HG02763 (cell line): ENCODE measurements around the gene EXOC5.

Experiments
- ATAC-seq: cut with Tn5 transposase; IDR thresholded peaks from one replicate; pipeline ENCODE4 v1.9.1; 2021; ENCODE audit warnings: mild to moderate bottlenecking, moderate library complexity; ENCODE audit not compliant: unreplicated experiment

EXOC5 gene

DNA sequence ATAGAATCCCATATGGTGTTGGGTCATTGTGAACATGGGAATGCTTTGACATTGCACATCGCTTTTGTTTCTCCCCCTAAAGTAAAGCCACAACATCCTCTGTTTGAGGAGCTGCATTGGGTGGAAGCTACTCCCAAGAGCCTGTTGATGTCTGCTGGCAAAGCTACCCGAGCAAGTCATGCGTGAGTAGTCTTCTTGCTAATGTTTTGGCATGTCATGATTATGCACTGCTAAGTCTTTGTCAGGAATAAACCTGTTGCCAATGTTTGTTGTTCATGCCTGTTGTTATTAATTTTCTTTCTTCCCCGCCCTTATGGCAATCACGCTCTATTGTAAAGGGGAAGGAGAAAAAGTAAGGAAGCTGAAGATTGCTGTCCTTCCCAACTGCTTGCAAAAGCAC, 97.3 kb downstream of the EXOC5 start:
- no peak for ATAC-seq

DNA sequence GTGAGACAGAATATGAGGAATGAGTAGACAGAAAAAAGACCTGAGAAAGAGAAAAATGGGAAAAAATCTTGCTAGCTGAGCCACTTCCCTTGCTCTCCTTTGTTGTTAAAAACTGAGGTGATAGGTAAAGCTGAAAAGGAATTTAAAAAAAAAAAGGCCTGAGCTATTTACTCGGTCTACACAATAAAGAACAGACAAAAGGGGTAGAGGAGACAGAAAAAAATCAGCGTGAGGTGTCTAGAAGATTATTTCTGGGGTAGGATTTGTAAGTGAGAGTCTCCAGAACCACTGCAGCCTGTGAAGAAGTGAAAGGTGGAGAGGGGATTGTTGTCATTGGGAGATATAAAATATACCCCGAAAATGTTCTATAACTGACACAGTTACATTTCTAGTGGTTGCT, 98.8 kb downstream of the EXOC5 start:
- ATAC-seq: no peak

DNA sequence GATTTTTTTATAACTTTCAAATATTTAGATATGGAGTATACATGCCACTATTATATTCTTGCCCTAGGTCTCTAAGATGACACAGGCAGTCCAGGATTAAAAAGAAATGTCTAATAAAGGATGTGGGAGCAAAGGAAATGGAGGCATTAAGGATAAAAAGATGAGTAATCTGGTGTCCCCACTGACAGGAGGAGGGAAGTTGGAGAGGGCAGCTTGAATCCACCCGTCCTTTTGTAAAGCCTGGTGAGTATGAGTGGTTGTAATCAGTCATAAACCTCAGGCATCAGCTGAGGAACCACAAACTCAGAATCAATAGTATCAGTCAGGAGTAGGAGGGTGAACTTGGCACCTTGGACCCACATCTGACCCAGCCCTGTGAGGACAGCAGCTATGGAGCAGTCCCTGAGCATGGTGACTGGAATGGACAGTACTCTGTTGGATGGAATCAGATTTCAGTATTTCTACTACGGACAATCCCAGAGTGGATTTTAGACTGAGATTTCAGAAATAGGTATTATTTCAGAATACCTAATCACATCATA, 100.5 kb downstream of the EXOC5 start:
- ATAC-seq: no peak

DNA sequence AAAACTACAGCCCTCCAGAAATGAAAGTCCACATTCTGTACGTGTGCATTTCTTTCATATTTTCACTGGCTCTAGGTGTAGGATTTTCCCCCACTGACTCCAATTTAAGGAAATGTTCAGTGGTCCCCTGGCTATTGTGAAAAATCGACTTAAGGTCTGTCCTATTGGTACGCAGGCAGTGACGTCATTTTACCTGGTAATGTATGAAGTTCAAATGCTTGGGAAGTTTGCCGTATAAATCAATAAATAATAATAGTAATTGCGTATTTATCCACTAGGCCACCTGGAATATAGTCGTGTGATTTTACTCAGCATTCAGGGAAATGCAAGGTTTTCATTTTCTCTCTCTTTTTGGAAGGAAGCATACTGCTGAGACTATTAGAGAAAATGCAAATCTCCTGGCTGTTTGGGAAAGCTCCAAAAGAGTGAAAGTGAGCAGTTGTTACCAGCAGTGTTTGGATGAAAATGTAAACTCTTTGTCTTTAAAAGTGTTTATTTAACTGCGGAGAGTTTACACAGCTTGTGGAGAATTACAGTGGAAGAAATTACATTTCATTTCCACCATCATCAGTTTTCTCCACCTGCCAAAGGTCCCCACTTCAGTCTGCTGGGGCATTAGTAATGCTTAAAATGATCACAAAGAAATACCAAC, 107.0 kb downstream of the EXOC5 start:
- no peak for ATAC-seq

DNA sequence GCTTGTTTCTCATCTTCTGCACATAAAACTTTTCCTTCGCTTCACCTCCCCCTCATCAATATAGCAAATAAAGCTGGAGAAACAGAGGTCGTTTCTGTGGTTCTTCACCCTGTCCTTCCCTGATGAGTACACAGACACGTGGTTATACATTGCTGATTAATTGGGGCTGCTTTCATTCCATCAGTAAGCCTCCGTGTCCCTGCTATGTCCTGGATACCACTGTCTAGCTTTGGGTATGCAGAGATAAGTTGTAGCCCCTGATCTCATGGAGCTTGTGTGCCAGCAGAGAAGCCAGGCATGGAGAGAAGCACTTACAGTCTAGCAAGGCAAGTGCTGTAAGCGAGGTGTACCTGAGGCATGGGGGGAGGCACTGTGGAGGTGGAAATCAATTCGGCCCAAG, 108.4 kb downstream of the EXOC5 start:
- ATAC-seq: no peak

DNA sequence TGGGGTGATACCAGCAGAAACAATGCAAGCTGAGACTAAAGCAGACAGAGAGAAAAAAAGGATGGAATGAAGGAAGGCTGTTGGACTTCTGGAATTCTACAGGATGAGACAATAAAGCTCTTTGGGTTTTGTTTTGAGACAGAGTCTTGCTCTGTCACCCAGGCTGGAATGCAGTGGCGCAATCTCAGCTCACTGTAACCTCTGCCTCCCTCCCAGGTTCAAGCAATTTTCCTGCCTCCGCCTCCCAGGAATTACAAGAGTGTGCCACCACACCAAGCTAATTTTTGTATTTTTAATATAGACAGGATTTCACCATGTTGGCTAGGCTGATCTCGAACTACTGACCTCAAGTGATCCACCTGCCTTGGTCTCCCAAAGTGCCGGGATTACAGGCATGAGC, 115.4 kb downstream of the EXOC5 start:
- no peak for ATAC-seq
